HepG2 (cell line): ENCODE results near the gene TBC1D16. TPM values are rescaled to one million over a fixed set of nuclear protein-coding genes. Genes with fewer than 3 reads are reported as not detected.

Experiments used
- ATF7-NPFF ChIP-seq: sonication (generic); formaldehyde crosslinking; IDR thresholded peaks from 2 replicates; pipeline ENCODE4 v1.8.1; 2023; ENCODE audit warnings: mild to moderate bottlenecking, low read depth, missing genetic modification reagents, moderate library complexity
- CBX1 ChIP-seq: IDR thresholded peaks from one replicate; pipeline ENCODE4 v1.6.1; 2016; ENCODE audit warnings: antibody characterized with exemption, low read depth
- MBNL3 ChIP-seq: fragments of 250-450 bp; sonication (Bioruptor Pico); conservative IDR thresholded peaks from 2 replicates; pipeline ENCODE4 v1.8.0; 2022; ENCODE audit warnings: mild to moderate bottlenecking, inconsistent platforms
- RAD21 ChIP-seq: fragments of 450-650 bp; formaldehyde crosslinking; IDR thresholded peaks from 2 replicates; pipeline ENCODE4 v1.5.0; 2020; ENCODE audit warnings: mild to moderate bottlenecking
- TEAD3 ChIP-seq: optimal IDR thresholded peaks from 2 replicates; pipeline ENCODE3; 2016; ENCODE audit warnings: borderline replicate concordance
- ZNF720 ChIP-seq: sonication (generic); formaldehyde crosslinking; IDR thresholded peaks from 2 replicates; pipeline ENCODE4 v1.4.0; 2020; ENCODE audit warnings: missing genetic modification reagents
- polyA plus RNA-seq, 8 experiments: library from polyadenylated mRNA; depleted of rRNA in 3 of 8; stranded (reverse) in 7 of 8; unstranded in 1 of 8; fragments of >200 nt; fragmentation: Illumina TruSeq in 4 of 8; extraction: Trizol in 4 of 8; gene quantifications; 2 replicates each; pipeline versions ENCODE4 v1.2.1 to v1.2.3, GENCODE V29; 2011 to 2016; ENCODE audit warnings: low read depth in 4 of 8, missing spikeins in 1 of 8, mixed read lengths in 1 of 8; ENCODE audit not compliant: insufficient read depth in 1 of 8
- total RNA-seq, 5 experiments: library from RNA; depleted of rRNA; stranded (reverse); fragments of >200 nt; fragmentation: Illumina TruSeq; extraction: Trizol; gene quantifications; 2 replicates each; pipeline ENCODE4 v1.2.3, GENCODE V29; 2016; ENCODE audit warnings: low read depth in 1 of 5
- TF ChIP-seq, protein P1 (sequence below): IDR thresholded peaks from 2 replicates; pipeline ENCODE4 v1.4.0; 2020; ENCODE audit warnings: mild to moderate bottlenecking, missing genetic modification reagents
- TF ChIP-seq, protein P2 (sequence below): sonication (generic); formaldehyde crosslinking; IDR thresholded peaks from 2 replicates; pipeline ENCODE4 v1.5.0; 2020; ENCODE audit warnings: mild to moderate bottlenecking, missing genetic modification reagents, borderline replicate concordance
- TF ChIP-seq, protein P3 (sequence below): sonication (generic); formaldehyde crosslinking; IDR thresholded peaks from 2 replicates; pipeline ENCODE4 v1.8.0; 2022; ENCODE audit warnings: mild to moderate bottlenecking, missing genetic modification reagents, moderate library complexity
- TF ChIP-seq, protein P4 (sequence below): sonication (generic); formaldehyde crosslinking; IDR thresholded peaks from 2 replicates; pipeline ENCODE4 v1.9.0; 2022; ENCODE audit warnings: low read depth, missing genetic modification reagents
- TF ChIP-seq, protein P5 (sequence below): sonication (generic); formaldehyde crosslinking; IDR thresholded peaks from 2 replicates; pipeline ENCODE4 v1.4.0; 2020; ENCODE audit warnings: mild to moderate bottlenecking, missing genetic modification reagents

The TBC1D16 gene
- total and polyA plus RNA-seq, 2 of the 13 experiments (the other 11 are each of a cell fraction or from before 2014, with no cell fraction given) = 14.9 to 24.9 TPM

DNA sequence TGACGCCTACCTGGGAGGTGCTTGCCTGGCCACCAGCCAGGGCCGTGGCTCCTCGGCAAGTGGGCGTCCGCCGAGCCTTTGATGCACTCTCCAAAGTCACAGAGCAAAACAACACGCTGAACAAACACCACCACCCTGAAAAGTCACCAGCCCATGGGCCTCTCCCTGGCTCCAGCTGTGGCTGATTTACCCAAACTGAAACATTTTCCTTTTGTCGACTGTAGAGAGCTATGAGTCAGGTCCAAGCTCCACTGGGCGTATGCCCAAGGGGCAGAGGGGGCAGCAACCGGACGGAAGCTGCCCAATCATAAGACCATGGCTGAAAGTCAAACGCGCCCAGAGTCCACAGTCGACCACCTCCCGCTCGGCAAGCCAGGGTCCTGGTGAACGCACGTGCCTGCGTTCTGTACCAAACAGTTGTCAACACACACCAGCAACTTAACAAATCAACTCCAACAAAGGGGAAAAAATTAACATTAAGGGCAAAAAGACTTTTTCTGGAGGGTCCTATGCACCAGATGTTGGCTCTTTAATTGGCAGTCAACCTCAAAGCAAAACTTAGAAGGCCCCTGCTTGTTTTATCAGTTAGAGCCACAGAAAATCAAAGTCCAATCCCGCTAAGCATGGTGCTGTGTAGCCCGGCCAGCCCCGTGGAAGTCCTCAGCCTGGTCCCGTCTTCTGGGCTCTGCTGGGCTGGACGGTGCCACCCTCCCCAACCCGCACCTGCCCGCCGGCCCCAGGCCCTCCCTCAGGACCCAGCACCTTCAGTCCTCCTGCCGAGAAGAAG is 47.3 kb downstream of the TBC1D16 start (continued):
- TF ChIP-seq, protein P1, sequence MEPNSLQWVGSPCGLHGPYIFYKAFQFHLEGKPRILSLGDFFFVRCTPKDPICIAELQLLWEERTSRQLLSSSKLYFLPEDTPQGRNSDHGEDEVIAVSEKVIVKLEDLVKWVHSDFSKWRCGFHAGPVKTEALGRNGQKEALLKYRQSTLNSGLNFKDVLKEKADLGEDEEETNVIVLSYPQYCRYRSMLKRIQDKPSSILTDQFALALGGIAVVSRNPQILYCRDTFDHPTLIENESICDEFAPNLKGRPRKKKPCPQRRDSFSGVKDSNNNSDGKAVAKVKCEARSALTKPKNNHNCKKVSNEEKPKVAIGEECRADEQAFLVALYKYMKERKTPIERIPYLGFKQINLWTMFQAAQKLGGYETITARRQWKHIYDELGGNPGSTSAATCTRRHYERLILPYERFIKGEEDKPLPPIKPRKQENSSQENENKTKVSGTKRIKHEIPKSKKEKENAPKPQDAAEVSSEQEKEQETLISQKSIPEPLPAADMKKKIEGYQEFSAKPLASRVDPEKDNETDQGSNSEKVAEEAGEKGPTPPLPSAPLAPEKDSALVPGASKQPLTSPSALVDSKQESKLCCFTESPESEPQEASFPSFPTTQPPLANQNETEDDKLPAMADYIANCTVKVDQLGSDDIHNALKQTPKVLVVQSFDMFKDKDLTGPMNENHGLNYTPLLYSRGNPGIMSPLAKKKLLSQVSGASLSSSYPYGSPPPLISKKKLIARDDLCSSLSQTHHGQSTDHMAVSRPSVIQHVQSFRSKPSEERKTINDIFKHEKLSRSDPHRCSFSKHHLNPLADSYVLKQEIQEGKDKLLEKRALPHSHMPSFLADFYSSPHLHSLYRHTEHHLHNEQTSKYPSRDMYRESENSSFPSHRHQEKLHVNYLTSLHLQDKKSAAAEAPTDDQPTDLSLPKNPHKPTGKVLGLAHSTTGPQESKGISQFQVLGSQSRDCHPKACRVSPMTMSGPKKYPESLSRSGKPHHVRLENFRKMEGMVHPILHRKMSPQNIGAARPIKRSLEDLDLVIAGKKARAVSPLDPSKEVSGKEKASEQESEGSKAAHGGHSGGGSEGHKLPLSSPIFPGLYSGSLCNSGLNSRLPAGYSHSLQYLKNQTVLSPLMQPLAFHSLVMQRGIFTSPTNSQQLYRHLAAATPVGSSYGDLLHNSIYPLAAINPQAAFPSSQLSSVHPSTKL (CRISPR knock-in tag) = peak; percentile 95
- TF ChIP-seq ZNF720 (CRISPR knock-in tag) = no peak
- TF ChIP-seq TEAD3 (CRISPR knock-in tag) = peak; percentile 89
- TF ChIP-seq ATF7-NPFF (CRISPR knock-in tag) = peak; percentile 19; the same call in 1 of the 2 replicates
- TF ChIP-seq, protein P2, sequence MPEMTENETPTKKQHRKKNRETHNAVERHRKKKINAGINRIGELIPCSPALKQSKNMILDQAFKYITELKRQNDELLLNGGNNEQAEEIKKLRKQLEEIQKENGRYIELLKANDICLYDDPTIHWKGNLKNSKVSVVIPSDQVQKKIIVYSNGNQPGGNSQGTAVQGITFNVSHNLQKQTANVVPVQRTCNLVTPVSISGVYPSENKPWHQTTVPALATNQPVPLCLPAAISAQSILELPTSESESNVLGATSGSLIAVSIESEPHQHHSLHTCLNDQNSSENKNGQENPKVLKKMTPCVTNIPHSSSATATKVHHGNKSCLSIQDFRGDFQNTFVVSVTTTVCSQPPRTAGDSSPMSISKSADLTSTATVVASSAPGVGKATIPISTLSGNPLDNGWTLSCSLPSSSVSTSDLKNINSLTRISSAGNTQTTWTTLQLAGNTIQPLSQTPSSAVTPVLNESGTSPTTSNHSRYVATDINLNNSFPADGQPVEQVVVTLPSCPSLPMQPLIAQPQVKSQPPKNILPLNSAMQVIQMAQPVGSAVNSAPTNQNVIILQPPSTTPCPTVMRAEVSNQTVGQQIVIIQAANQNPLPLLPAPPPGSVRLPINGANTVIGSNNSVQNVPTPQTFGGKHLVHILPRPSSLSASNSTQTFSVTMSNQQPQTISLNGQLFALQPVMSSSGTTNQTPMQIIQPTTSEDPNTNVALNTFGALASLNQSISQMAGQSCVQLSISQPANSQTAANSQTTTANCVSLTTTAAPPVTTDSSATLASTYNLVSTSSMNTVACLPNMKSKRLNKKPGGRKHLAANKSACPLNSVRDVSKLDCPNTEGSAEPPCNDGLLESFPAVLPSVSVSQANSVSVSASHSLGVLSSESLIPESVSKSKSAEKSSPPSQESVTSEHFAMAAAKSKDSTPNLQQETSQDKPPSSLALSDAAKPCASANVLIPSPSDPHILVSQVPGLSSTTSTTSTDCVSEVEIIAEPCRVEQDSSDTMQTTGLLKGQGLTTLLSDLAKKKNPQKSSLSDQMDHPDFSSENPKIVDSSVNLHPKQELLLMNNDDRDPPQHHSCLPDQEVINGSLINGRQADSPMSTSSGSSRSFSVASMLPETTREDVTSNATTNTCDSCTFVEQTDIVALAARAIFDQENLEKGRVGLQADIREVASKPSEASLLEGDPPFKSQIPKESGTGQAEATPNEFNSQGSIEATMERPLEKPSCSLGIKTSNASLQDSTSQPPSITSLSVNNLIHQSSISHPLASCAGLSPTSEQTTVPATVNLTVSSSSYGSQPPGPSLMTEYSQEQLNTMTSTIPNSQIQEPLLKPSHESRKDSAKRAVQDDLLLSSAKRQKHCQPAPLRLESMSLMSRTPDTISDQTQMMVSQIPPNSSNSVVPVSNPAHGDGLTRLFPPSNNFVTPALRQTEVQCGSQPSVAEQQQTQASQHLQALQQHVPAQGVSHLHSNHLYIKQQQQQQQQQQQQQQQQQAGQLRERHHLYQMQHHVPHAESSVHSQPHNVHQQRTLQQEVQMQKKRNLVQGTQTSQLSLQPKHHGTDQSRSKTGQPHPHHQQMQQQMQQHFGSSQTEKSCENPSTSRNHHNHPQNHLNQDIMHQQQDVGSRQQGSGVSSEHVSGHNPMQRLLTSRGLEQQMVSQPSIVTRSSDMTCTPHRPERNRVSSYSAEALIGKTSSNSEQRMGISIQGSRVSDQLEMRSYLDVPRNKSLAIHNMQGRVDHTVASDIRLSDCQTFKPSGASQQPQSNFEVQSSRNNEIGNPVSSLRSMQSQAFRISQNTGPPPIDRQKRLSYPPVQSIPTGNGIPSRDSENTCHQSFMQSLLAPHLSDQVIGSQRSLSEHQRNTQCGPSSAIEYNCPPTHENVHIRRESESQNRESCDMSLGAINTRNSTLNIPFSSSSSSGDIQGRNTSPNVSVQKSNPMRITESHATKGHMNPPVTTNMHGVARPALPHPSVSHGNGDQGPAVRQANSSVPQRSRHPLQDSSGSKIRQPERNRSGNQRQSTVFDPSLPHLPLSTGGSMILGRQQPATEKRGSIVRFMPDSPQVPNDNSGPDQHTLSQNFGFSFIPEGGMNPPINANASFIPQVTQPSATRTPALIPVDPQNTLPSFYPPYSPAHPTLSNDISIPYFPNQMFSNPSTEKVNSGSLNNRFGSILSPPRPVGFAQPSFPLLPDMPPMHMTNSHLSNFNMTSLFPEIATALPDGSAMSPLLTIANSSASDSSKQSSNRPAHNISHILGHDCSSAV (CRISPR knock-in tag) = 0 out of 2 replicates have a peak, but pooled peaks have one; percentile 65
- TF ChIP-seq, protein P3, sequence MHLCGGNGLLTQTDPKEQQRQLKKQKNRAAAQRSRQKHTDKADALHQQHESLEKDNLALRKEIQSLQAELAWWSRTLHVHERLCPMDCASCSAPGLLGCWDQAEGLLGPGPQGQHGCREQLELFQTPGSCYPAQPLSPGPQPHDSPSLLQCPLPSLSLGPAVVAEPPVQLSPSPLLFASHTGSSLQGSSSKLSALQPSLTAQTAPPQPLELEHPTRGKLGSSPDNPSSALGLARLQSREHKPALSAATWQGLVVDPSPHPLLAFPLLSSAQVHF (CRISPR knock-in tag) = no peak
- TF ChIP-seq, protein P4, sequence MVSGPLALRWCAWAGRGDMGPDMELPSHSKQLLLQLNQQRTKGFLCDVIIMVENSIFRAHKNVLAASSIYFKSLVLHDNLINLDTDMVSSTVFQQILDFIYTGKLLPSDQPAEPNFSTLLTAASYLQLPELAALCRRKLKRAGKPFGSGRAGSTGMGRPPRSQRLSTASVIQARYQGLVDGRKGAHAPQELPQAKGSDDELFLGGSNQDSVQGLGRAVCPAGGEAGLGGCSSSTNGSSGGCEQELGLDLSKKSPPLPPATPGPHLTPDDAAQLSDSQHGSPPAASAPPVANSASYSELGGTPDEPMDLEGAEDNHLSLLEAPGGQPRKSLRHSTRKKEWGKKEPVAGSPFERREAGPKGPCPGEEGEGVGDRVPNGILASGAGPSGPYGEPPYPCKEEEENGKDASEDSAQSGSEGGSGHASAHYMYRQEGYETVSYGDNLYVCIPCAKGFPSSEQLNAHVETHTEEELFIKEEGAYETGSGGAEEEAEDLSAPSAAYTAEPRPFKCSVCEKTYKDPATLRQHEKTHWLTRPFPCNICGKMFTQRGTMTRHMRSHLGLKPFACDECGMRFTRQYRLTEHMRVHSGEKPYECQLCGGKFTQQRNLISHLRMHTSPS (CRISPR knock-in tag) = peak; percentile 99
- TF ChIP-seq MBNL3 (CRISPR knock-in tag) = no peak
- TF ChIP-seq CBX1 = no peak
- TF ChIP-seq, protein P5, sequence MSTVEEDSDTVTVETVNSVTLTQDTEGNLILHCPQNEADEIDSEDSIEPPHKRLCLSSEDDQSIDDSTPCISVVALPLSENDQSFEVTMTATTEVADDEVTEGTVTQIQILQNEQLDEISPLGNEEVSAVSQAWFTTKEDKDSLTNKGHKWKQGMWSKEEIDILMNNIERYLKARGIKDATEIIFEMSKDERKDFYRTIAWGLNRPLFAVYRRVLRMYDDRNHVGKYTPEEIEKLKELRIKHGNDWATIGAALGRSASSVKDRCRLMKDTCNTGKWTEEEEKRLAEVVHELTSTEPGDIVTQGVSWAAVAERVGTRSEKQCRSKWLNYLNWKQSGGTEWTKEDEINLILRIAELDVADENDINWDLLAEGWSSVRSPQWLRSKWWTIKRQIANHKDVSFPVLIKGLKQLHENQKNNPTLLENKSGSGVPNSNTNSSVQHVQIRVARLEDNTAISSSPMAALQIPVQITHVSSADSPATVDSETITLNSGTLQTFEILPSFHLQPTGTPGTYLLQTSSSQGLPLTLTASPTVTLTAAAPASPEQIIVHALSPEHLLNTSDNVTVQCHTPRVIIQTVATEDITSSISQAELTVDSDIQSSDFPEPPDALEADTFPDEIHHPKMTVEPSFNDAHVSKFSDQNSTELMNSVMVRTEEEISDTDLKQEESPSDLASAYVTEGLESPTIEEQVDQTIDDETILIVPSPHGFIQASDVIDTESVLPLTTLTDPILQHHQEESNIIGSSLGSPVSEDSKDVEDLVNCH = no peak
- TF ChIP-seq RAD21 (CRISPR knock-in tag) = no peak; the same call in 1 of the 2 replicates
